Activated gamma-delta T cell (primary cell): ENCODE results near the gene TRIM69.
A peak's percentile ranks its signal among the peaks of the same experiment; 100 is the strongest.
"Not testable (repeated sequence)": the region's sequence is repeated elsewhere in the genome, so short reads cannot be mapped to it uniquely, and the experiment has no call there.

Source experiments
- DNase-seq: peaks from one replicate; lab custom pipeline; 2025; lab: John Stamatoyannopoulos, UW

Gene TRIM69

DNA sequence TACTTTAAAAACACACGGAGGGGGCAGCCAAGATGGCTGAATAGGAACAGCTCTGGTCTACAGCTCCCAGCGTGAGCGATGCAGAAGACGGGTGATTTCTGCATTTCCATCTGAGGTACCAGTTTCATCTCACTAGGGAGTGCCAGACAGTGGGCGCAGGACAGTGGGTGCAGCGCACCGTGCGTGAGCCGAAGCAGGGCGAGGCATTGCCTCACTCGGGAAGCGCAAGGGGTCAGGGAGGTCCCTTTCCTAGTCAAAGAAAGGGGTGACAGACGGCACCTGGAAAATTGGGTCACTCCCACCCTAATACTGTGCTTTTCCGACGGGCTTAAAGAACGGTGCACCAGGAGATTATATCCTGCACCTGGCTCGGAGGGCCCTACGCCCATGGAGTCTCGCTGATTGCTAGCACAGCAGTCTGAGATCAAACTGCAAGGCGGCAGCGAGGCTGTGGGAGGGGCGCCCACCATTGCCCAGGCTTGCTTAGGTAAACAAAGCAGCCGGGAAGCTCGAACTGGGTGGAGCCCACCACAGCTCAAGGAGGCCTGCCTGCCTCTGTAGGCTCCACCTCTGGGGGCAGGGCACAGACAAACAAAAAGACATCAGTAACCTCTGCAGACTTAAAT lies 3.0 kb downstream of the TRIM69 start:
- peak; percentile 14 for DNase-seq

DNA sequence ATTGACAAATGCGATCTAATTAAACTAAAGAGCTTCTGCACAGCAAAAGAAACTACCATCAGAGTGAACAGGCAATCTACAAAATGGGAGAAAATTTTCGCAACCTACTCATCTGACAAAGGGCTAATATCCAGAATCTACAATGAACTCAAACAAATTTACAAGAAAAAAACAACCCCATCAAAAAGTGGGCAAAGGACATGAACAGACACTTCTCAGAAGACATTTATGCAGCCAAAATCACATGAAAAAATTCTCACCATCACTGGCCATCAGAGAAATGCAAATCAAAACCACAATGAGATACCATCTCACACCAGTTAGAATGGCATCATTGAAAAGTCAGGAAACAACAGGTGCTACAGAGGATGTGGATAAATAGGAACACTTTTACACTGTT lies 7.1 kb downstream of the TRIM69 start:
- not testable (repeated sequence) for DNase-seq

DNA sequence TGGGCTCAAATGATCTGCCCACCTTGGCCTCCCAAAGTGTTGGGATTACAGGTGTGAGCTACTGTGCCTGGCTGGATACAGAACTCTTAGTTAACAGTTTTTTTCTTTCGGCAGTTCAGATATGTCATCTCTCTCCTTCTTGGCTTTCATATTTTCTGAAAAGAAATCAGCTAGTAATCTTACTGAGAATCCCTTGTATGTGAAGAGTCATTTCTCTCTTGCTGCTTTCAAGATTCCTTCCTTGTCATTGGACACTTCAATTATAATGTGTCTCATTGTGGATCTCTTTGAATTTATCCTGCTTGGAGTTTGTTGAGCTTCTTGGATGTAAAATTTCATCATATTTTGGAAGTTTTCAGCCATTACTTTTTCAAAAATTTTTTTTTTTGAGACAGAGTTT lies 17.0 kb downstream of the TRIM69 start:
- DNase-seq = no peak

DNA sequence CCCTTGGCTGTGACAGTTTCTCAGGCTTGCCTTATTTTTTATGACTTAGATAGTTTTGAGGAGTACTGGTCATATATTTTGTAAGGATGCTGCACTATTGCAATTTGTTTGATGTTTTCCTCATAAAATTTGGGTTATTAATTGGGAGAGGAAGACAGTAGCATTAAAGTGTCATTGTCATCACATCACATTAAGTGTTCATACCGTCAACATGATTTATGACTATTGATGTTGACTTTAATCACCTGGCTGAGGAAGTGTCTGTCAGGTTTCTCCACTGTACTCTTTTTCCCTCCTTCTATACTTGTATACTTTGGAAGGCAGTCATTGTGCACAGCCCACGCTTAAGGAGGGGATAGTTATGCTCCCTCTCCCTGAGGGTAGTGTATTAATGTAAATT lies 26.9 kb downstream of the TRIM69 start:
- DNase-seq = no peak

DNA sequence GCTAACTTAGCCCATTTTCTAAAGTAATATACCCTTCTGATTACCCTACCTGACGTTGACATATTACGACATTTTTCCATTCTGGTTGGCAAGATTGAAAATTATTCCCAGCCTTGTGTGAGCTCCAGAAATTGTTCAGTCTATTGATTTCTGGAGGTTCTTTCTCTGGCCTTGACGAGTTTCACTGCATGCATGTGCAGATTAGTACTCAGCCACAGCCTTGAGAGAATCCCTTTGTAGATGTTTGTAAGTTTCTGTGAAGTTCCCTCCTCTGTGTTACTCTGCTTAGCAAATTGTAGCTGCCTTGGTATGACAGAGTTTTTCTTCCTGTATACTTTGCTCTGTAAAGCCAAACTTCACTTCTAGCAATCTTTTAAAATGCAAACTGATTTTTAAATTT lies 27.5 kb downstream of the TRIM69 start:
- no peak for DNase-seq

DNA sequence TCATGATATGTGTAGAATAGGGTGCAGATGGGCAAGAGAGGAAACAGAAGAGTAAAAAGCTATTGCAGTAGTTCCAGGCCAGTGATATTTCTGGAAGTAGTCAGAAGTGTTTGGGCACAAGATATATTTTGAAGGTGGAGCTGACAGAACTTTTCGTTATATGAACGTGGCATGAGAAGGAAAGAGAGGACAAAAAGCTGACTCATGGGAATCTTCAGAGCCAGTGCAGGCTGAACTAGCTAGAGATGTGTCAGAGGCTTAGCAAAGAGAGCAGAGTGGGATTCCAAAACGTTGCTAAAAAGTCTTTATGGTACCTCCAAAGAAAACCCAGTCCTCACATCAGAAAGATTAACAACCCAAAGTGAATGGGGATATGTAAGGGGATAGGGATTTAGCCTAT lies 28.7 kb downstream of the TRIM69 start:
- DNase-seq = no peak

DNA sequence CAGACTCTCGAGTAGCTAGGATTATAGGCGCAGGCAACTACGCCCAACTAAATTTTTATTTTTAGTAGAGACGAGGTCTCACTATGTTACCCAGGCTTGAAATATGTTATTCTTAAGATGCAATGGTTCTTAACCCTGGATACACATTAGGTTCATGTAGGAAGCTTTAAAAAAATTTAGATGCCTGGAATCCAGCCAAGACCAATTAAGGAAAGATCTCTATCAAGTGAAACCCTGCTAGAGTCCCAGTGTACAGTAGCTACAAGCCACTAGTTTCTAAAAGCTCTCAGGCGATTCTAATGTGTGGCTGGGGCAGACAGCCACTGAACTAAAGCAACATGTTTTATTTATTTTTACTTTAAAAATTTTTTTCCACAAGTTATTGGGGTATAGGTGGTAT lies 33.2 kb downstream of the TRIM69 start:
- DNase-seq = no peak

DNA sequence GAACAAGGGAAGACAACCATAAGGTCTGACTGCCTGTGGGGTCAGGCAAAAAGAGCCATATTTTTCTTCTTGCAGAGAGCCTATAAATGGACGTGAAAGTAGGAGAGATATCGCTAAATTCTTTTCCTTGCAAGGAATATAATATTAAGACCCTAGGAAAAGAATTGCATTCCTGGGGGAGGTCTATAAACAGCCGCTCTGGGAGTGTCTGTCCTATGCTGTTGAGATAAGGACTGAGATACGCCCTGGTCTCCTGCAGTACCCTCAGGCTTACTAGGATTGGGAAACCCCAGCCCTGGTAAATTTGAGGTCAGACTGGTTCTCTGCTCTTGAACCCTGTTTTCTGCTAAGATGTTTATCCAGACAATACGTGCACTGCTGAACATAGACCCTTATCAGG lies 34.4 kb downstream of the TRIM69 start:
- not testable (repeated sequence) for DNase-seq

DNA sequence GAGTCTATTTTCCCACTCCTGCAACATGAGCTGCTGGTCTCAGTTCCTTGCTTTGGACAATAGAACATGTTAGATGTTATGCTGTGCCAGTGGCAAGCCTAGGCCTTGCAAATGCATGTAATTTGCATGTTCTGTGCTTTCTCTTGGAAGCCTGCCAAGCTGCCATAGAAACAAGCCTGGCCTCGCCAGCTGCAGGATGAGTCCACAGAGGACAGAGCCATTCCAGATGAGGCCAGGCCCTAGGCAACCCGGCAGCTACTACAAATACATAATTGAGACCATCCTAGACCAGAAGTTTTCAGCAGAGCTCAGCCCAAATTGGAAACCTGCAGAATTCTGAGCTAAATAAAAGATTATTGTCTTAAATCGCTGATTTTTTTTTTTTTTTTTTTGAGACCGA lies 39.6 kb downstream of the TRIM69 start:
- DNase-seq = no peak

DNA sequence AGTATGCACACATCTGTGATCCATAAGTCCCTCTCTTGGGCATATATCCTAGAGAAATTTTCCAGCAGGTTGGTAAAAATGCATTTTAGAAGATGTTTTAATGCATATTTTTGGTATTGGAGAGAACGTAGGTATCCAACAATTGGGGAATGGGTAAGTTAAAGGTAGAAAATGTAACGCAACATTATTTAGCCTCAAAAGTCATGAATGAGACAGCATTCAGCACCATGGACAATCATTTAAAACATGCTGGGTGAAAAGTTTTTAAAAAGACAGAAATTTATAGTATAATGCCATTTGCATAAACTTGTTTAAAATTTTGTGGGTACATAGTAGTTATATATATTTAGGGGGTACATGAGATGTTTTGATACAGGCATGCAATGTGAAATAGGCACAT lies 43.4 kb downstream of the TRIM69 start:
- no peak for DNase-seq

DNA sequence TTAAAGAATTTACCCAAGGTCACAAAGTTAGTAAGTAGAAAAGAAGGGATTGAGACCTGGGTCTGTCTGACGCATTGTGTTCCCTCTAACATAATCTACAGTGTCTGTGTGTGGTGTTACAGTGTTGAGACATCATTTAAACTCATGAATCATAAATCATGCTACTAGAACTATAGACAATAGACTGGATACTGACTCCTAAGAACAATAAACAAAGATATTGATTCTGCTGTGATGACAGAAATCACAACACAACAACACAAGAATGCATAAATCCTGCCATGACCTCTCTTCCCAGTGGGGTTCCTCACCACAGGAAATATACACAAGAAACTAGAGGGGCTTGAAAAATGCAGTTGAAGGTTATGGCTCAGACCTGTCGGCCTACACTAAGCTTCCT lies 44.3 kb downstream of the TRIM69 start:
- DNase-seq = no peak

DNA sequence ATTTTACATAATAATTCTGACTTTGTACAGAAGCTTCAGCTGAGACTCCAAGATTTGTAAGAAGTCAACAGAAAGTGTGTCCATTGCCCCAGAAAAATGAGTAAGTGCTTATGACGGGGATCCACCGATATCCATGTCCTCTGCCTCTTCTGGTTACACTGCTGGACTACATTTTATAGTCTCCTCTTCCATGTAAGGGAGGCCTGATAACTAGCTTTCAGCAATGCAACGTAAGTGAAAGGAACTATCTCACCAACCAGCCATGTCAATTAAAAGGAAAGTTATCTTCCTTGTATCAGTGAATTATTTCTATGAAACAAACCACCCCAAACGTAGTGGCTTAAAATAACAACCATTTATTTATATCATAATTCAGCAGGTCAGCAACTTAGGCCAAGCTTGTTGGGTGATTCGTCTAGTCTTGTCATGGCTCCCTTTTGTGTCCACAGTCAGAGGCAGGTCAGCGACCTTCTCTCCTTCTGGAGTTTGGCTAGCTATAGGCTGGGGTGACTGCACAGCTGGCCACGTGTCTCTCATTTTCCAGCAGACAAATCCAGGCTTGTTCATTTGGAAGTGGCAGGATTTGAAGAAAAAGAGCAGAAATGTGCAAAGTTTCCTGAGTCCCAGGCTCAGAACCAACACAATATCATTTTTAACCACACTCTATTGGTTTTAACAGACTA lies 44.9 kb downstream of the TRIM69 start:
- no peak for DNase-seq

DNA sequence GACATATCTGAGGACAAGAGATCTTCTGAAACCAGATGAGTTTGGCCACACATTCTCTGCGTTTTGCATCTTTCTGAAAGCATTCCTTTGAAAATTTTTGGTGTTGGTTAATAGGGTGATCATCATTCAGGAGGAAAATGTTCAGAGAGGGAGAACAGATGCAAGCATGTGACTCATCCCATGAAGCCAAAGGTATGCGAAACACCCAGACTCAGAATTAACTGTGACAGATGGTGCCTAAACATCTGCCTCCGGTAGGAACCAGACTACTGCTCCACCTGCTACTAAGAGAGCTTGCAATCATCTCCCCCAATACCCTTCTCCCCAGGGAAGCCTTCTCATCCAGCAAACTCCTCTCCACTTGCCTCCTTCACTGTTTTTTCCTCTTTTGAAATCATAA lies 46.2 kb downstream of the TRIM69 start:
- no peak for DNase-seq

DNA sequence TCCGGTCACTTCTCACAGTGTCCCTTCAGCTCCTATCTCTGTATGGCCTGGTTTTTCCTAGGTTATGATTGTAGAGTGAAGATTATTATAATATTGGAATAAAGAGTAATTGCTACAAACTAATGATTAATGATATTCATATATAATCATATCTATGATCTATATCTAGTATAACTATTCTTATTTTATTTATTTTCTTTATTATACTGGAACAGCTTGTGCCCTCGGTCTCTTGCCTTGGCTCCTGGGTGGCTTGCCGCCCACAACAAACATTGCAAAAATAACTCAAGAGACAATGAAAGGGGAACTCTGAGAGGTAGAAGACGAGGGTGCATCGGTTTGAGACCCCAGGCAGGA lies 48.6 kb downstream of the TRIM69 start:
- DNase-seq = not testable (repeated sequence)

DNA sequence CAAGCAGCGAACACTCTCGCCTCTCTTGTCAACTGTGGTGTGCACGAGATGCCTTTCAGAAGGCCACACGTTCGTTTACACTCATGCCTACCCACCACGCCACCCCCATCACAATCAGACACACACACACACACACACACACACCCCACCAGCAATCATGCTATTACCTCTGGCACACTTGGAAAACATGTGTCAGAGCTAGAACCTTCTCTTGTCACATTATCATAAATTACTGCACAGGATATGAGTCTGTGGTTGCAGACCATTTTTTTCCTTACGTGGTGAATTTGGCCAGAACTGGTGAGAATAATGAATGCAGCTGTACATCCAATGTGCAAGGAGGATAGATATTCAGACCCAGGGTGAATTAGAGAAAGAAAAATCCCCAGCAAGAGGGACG lies 52.4 kb downstream of the TRIM69 start:
- no peak for DNase-seq

DNA sequence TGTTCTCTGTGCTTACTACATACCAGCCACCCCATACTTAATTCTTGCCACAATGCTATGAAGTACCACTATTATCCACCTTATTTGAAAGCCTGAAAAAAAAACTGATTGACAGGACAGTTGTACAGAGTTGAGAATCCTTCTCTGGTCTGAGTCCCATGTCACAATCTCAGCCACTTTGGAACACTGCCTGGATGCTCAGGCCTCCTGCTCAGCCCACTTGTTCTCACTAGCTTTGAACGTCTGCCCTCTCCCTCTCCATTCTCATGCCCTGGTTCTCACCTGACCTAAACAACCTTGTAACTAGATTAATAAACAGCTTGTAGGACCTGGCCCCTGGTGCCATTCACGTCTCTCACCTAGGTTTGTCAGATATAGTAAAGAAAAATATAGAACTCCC lies 53.9 kb downstream of the TRIM69 start:
- DNase-seq = no peak

DNA sequence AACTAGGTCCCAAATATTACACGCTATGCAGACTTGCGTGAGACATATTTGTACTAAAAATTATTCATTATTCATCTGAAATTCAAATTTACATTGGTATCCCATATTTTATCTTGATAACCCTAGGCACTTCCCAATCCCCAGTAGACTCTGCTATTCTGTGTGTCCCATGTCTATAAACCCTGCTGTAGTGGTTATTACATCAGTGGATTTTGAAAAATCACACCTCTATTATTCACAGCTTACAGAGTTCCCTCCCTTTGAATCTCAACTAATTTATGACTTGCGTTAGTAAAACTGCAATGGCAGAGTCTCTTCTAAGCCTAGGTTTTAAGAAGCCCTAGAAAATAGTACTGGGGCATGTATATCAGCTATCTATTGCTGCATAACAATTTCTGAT lies 54.3 kb downstream of the TRIM69 start:
- DNase-seq = no peak

DNA sequence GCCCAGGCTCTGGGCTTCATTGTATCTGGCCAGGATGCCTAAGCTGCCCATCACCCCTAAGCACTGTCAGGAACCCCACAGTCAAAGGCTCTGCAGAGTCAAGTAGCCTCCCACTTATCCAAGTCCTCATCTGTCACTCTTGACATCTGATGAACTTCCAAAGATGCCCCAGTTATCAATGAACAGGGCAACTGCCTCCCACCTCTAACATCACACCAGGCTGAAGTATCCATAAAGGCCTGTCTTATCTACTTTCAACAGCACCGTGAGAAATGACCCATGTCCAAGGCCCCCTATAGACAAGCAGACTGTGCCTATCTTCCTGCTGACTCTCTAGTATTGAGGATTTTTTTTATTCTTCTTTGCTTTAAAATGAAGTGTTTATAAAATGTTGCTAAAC lies 56.4 kb downstream of the TRIM69 start:
- DNase-seq = no peak

DNA sequence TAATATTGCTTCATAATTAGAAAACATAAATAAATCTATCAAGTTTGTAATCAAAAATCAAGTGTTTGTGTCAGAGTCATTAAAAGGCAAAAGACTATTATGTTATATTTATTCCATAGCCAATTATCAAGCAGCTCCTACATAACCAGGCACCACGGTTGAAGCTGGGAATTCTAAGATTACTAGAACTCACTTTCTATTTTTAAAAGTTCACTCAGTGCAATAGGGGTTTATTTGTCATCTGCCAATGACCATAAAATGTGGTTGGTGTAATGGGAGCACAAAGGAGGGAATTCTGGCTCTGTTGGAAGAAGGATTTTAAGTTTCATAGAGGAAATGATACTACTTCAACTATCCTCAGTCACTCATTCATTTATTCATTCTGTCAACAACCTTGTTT lies 57.7 kb downstream of the TRIM69 start:
- no peak for DNase-seq

DNA sequence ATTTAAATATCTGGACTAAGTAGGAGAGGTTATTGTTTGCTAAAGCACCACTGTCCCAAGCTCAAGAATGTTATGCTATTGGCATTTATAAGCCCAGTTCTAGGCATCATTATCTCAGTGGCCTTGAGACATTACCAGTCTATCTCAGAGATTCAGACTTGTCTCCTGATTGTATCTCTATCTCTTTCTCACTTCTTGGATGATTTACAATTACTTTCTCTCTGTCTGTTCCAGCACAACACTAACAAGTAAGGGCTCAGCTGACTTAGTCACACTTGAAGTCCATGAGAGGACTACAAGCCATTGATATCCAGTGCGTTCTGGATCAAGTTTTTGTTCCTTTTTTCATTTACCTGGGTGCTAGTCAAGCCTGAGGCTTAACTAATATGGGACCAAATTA lies 60.2 kb downstream of the TRIM69 start:
- no peak for DNase-seq

DNA sequence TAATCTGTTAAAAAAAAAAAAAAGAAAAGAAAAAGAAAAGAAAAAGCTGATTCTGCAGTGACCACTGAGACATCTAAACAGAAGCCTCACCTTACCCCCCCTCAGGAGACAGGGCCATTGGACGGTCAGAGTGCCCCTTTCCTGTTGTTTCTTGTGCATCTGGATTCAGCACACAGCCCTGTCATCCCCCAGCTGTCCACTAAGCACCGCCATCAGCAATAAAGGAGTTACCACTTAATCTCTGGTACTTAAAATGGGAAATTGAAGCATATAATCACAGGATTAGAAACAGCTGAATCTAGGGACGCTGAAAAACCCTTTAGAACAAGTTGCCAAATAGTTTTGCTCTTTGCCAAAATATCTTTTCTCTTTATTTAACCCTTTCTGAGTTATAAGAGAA lies 62.5 kb downstream of the TRIM69 start:
- no peak for DNase-seq

DNA sequence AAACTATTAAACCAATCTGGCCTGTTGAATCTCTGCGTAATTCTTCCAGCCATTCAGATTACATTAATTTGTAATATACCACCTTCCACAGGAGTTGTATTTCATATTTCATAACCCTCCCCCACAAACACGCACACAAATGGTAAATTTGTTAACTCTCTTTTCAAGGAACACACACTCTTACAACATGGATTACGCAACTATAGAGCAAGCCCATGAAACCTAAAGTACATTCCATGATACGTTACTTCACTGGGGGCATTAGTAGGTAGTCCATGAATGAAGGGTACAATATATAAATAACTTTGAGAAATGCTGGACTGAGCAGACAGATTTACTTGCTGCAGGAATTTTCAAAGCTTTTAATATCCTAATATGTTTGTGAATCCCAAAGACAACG lies 65.0 kb downstream of the TRIM69 start:
- DNase-seq = no peak

DNA sequence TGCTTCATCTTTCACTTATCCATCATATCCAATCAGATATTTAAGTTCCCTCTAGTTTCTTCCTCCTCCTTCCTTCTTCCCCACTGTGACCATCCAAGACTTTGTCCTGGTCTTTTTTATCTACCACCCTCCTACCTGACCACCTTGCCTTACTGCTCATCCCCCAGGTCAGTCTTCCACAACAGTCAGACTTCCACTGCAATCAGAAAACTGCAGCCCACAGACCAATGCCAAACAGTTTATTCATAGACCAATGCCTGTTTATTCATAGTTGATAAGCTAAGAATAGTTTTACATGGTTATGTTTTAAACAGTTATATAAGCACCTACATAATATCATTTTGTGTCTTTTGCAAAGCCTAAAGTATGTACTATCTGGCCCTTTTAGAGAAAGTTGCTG lies 65.5 kb downstream of the TRIM69 start:
- no peak for DNase-seq

DNA sequence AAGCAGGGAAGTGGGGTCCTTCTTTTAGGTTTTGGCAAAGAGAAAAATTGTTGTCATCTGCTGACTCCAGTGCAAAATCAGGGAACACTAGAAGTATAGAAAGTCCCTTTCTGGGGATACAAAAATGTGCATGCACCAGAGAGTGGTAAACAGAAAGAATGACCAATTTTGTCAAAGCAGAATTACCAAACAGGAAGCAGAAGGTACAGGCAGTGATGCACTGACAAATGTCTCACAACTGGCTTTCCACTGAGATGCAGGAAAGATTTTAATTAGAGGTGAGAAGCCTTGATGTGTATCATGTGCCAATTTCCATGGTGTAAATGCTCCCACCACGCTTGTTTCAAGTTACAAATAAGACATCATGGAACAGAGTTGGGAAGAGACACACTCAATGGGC lies 66.0 kb downstream of the TRIM69 start:
- no peak for DNase-seq
